Mucosa of descending colon (tissue), 3 donors: Measurements from ENCODE around the gene C21orf58. TPM values are rescaled to one million over a fixed set of nuclear protein-coding genes. Genes with fewer than 3 reads are reported as not detected.
A peak's percentile ranks its signal among the peaks of the same experiment; 100 is the strongest.

Experiments
- ATAC-seq: fragments of 200-7000 bp; cut with Tn5 transposase; one replicate; pipeline ENCODE4 v1.9.1; 2020; ENCODE audit warnings: mild to moderate bottlenecking, moderate library complexity
- DNase-seq, 3 donors: peaks; one replicate each; pipeline ENCODE4 v3.0.0-alpha.2; 2020
- H3K36me3 ChIP-seq: fragments of 200-600 bp; one replicate; pipeline ENCODE4 v1.8.0; 2021; ENCODE audit warnings: low read depth, mild to moderate bottlenecking
- H3K4me1 ChIP-seq: fragments of 200-600 bp; one replicate; pipeline ENCODE4 v1.8.0; 2021; ENCODE audit warnings: low read depth, mild to moderate bottlenecking
- H3K4me3 ChIP-seq: fragments of 200-600 bp; one replicate; pipeline ENCODE4 v1.8.0; 2021; ENCODE audit warnings: mild to moderate bottlenecking
- H3K9me3 ChIP-seq: fragments of 200-600 bp; one replicate; pipeline ENCODE4 v1.8.0; 2021; ENCODE audit warnings: mild to moderate bottlenecking
- CTCF ChIP-seq: fragments of 200-600 bp; IDR thresholded peaks from one replicate; pipeline ENCODE4 v1.8.0; 2022; ENCODE audit warnings: antibody characterized with exemption, mild to moderate bottlenecking
- intact Hi-C, 2 donors: fragments of 100-400 bp; cut with DNase I in 1 of 2; cut with micrococcal nuclease in 1 of 2; formaldehyde crosslinking; loops; one replicate each; pipeline versions ENCODE4 v1.11.0 to v1.11.1; 2022; cut with DNase I, micrococcal nuclease
- total RNA-seq, 3 donors: library from RNA; stranded (reverse); fragmentation: NEBNext Ultra II Directional in 2 of 3; extraction: Animal tissue kit (Norgen Biotek cat#: 25700) in 2 of 3; gene quantifications; one replicate each; pipeline versions ENCODE4 v1.2.1 to v1.2.4, GENCODE V29; 2021 to 2023
- donor health status: DM: no; HTN: no; CAD: no; lungs with moderate emphysema.
- donor health status: DM: no; HTN: no; CAD: no.
- donor health status: DM: no; HTN: yes; CAD: no.

C21orf58 gene
- total RNA-seq, 3 donors from 2014 or later, result 5.5 to 11.9 (median 5.6) TPM

DNA sequence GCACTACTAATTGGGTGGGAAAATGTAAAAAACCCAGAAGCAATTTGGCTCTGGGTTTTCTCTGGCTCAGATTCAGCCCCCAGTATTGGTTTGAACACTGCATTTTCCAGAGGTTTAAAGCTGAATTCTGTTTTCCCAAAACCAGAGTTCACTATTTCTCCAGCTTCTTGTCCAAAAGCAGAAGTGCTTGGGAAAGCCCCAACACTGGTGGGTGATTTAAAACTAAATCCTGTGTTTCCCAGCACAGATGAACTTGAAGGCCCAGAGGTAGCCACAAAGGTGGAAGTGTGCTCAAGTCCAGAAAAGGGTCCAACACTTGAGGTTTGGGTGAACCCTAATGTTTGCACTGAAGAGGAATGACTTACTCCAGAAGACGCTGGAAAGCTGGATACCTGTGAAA lies 38.9 kb downstream of the C21orf58 start:
- Histone ChIP-seq H3K9me3 (no peaks in the 10 kb centered on the region), H3K36me3 (no peaks in the 10 kb centered on the region), H3K4me1 (peaks cover 36% of the 10 kb centered on the region), H3K4me3 (no peak overlapping the region)
- TF ChIP-seq CTCF, result no peak
- ATAC-seq (no peak), DNase-seq (no peak)
- intact Hi-C loops, result no loop called here

DNA sequence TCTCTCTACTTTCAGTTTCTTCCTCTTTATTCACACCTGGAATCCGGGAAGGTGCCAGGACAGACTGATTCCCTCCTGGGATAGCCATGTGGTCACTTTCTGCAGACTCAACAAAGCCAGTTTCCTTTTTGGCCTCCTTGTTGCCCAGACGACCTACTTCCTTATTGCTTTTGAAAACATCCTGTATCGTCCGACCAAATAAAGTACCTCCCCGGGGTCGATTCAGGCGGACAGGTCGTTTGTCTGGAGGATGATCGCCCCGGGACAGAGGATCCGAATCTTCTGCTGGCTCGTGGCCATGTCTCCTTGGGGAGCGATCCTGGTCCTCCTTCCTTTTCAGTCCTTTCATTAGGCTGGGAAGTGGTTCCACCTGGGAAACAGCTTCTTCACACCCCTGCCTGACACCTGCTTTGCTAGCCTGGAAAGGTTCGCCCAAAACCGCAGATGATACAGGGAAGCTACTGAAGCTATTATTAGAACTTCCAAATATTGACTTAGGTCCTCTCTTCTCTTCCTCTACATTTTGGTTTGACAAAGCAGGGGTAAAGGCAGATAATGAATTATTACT lies 39.5 kb downstream of the C21orf58 start:
- no peaks in the 10 kb centered on the region for H3K36me3 ChIP-seq
- no peak for TF ChIP-seq CTCF
- H3K4me3 ChIP-seq, result no peak overlapping the region
- peak in 2 of 3 donors; percentile 51 to 55 for DNase-seq
- no peaks in the 10 kb centered on the region for H3K9me3 ChIP-seq
- peaks cover 36% of the 10 kb centered on the region for H3K4me1 ChIP-seq
- intact Hi-C loops, result no loop called here
- ATAC-seq, result peak; percentile 38

GRCh38 chr21:46274797-46275390 lies 48.8 kb downstream of the C21orf58 start:
- ATAC-seq (no peak), DNase-seq (no peak)
- H3K4me3 ChIP-seq, result no peak overlapping the region
- no peak for TF ChIP-seq CTCF
- intact Hi-C loops, result no loop called here
- H3K36me3 ChIP-seq, result peaks cover 9% of the 10 kb centered on the region
- no peaks in the 10 kb centered on the region for H3K9me3 ChIP-seq
- no peaks in the 10 kb centered on the region for H3K4me1 ChIP-seq

DNA sequence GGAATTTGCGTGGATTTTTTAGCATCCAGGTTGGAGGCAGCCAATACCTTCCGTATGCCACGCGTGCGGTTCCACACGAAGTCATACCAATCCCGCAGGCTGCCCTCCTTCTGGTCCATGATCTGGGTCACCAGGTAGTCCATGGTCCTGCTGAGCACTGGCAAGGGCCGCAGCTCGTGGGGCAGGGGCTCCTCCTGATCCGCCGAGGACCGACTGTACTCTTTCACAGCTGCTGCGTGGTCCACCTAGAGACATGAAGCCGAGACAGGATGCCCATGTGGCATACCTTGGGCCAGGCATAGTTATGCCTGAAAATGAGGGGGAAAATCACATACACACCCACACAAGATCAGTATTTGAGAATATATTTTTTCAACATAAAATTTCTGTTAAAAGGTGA lies 50.3 kb downstream of the C21orf58 start:
- no peak for TF ChIP-seq CTCF
- Histone ChIP-seq H3K4me3 (no peak overlapping the region), H3K9me3 (no peaks in the 10 kb centered on the region), H3K4me1 (no peaks in the 10 kb centered on the region), H3K36me3 (peaks cover 9% of the 10 kb centered on the region)
- DNase-seq (no peak), ATAC-seq (no peak)
- intact Hi-C loops, result no loop called here

DNA sequence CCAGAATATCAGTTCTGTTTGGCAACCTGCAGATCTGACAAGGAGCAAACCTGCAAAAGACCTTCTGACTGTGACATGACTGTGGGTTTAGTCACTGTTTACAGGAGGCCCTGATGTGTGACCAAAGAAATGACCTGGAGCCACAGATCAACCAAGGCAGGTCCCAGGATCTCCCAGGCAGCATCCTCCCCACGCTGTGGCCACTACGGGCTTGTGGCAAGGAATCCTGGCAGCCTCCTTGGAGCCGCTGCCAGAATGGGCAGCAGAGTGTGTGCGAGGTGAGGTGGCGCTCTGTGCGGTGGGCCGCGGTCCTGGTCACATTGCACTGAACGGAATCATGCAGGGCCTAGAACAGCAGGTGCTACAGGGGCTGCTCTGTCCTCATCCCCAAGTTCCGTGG lies 54.2 kb downstream of the C21orf58 start:
- ATAC-seq, result no peak

More for the DNA sequence above, 54.2 kb downstream of the C21orf58 start:
- H3K4me3 ChIP-seq, result no peak overlapping the region
- no peaks in the 10 kb centered on the region for H3K9me3 ChIP-seq
- H3K4me1 ChIP-seq, result no peaks in the 10 kb centered on the region
- H3K36me3 ChIP-seq, result peaks cover 17% of the 10 kb centered on the region
- no peak for TF ChIP-seq CTCF
- no peak for DNase-seq
- intact Hi-C loops, result no loop called here
